GM18870 (cell line): Measurements from ENCODE around the gene SUMO3.

Source experiments
- ATAC-seq: cut with Tn5 transposase; IDR thresholded peaks from one replicate; pipeline ENCODE4 v1.9.1; 2021; ENCODE audit warnings: moderate library complexity; ENCODE audit not compliant: unreplicated experiment

Gene SUMO3

GRCh38 chr21:44817914-44818639 lies at the start of gene SUMO3:
Gene SUMO3 (minus strand): TSS chr21:44818062. CDS start chr21:44817968, 94 bp downstream.
- ATAC-seq = no peak

GRCh38 chr21:44867464-44867863 lies 49.6 kb upstream of the SUMO3 start:
- ATAC-seq = no peak

- no peak for ATAC-seq
These were observed 48.9 kb upstream of the SUMO3 start for GRCh38 chr21:44866780-44867179.

- no peak for ATAC-seq
These were observed 47.9 kb upstream of the SUMO3 start for GRCh38 chr21:44865561-44866280.

GRCh38 chr21:44862869-44863685 lies 45.2 kb upstream of the SUMO3 start:
- no peak for ATAC-seq

- ATAC-seq = no peak
These were observed 40.9 kb upstream of the SUMO3 start for GRCh38 chr21:44858791-44859190.

GRCh38 chr21:44858291-44858690 lies 40.4 kb upstream of the SUMO3 start:
- ATAC-seq = no peak

- no peak for ATAC-seq
These were observed 39.4 kb upstream of the SUMO3 start for GRCh38 chr21:44857127-44857892.

- no peak for ATAC-seq
These were observed 38.3 kb upstream of the SUMO3 start for GRCh38 chr21:44856131-44856530.

- no peak for ATAC-seq
These were observed 37.7 kb upstream of the SUMO3 start for GRCh38 chr21:44855572-44855971.

- ATAC-seq = no peak
These were observed 37.0 kb upstream of the SUMO3 start for GRCh38 chr21:44854664-44855446.

- no peak for ATAC-seq
These were observed 36.5 kb upstream of the SUMO3 start for GRCh38 chr21:44854391-44854663.

GRCh38 chr21:44853601-44854390 lies 35.9 kb upstream of the SUMO3 start:
- ATAC-seq = no peak

- no peak for ATAC-seq
These were observed 33.2 kb upstream of the SUMO3 start for GRCh38 chr21:44850905-44851657.

- no peak for ATAC-seq
These were observed 32.4 kb upstream of the SUMO3 start for GRCh38 chr21:44850208-44850800.

GRCh38 chr21:44849616-44850130 lies 31.8 kb upstream of the SUMO3 start:
- no peak for ATAC-seq

GRCh38 chr21:44848821-44849521 lies 31.1 kb upstream of the SUMO3 start:
- no peak for ATAC-seq
